OCI-LY7 (cell line): Measurements from ENCODE around the gene COL1A2. TPM values are rescaled to one million over a fixed set of nuclear protein-coding genes. Genes with fewer than 3 reads are reported as not detected.

Source experiments
- BruUV-seq: library from RNA; stranded (reverse); fragments of 400-500 nt; replicated peaks from 2 replicates; lab custom pipeline; 2021; lab: Mats Ljungman, UMichigan
- CTCF ChIA-PET: fragments of 300-600 bp; sonication (Branson Sonifier 250); formaldehyde crosslinking; loops from one replicate; lab custom pipeline; 2022; ENCODE audit warnings: antibody characterized with exemption; ENCODE audit not compliant: unreplicated experiment; lab: Charles Lee
- POLR2A ChIA-PET: fragments of 300-600 bp; sonication (Branson Sonifier 250); formaldehyde crosslinking; loops from one replicate; lab custom pipeline; 2022; ENCODE audit warnings: antibody characterized with exemption; lab: Charles Lee
- DNase-seq: peaks from one replicate; pipeline ENCODE4 v3.0.0-alpha.2; 2015; ENCODE audit warnings: low spot score
- H2AFZ ChIP-seq: fragments of 200-600 bp; sonication (generic), shearing (Covaris generic); 2 replicates; pipeline ENCODE4 v1.6.1; 2014; ENCODE audit warnings: mild to moderate bottlenecking, antibody characterized with exemption, low read length, moderate library complexity
- H3K27ac ChIP-seq: fragments of 200-600 bp; sonication (generic); 2 replicates; pipeline ENCODE4 v1.5.1; 2014; ENCODE audit warnings: mixed run types, low read depth, mild to moderate bottlenecking, moderate library complexity, low read length, inconsistent platforms; ENCODE audit not compliant: poor library complexity, severe bottlenecking
- H3K36me3 ChIP-seq: fragments of 200-600 bp; sonication (generic); 2 replicates; pipeline ENCODE4 v1.6.1; 2014; ENCODE audit warnings: mild to moderate bottlenecking, antibody characterized with exemption, low read length, moderate library complexity, mixed read lengths; ENCODE audit not compliant: insufficient read depth
- H3K4me1 ChIP-seq: fragments of 200-600 bp; sonication (generic); 2 replicates; pipeline ENCODE4 v1.5.1; 2014; ENCODE audit warnings: mild to moderate bottlenecking, low read length; ENCODE audit not compliant: insufficient read depth, poor library complexity, severe bottlenecking
- H3K4me2 ChIP-seq: fragments of 200-600 bp; sonication (generic); 2 replicates; pipeline ENCODE4 v1.6.1; 2014; ENCODE audit warnings: mild to moderate bottlenecking, low read length
- H3K4me3 ChIP-seq: fragments of 200-600 bp; sonication (generic); 2 replicates; pipeline ENCODE4 v1.5.1; 2014; ENCODE audit warnings: mild to moderate bottlenecking, low read depth, low read length; ENCODE audit not compliant: poor library complexity, severe bottlenecking
- H3K79me2 ChIP-seq: fragments of 200-600 bp; sonication (generic); 2 replicates; pipeline ENCODE4 v1.6.1; 2016; ENCODE audit warnings: low read depth, mild to moderate bottlenecking, low read length, moderate library complexity, mixed read lengths; ENCODE audit not compliant: insufficient read depth
- H3K9me2 ChIP-seq: fragments of 200-600 bp; sonication (generic); 2 replicates; pipeline ENCODE4 v1.6.1; 2016; ENCODE audit warnings: mild to moderate bottlenecking, low read length, mixed read lengths; ENCODE audit not compliant: insufficient read depth
- H3K9me3 ChIP-seq: fragments of 200-600 bp; sonication (generic); 2 replicates; pipeline ENCODE4 v1.6.1; 2014; ENCODE audit warnings: mild to moderate bottlenecking, mixed run types, low read length, mixed read lengths
- H4K20me1 ChIP-seq: fragments of 200-600 bp; sonication (generic); 2 replicates; pipeline ENCODE4 v1.6.1; 2014; ENCODE audit warnings: mild to moderate bottlenecking, antibody characterized with exemption, low read length, moderate library complexity, mixed read lengths; ENCODE audit not compliant: insufficient read depth
- EZH2phosphoT487 ChIP-seq: fragments of 200-600 bp; sonication (generic); IDR thresholded peaks from 2 replicates; pipeline ENCODE4 v1.6.1; 2018; ENCODE audit warnings: low read depth, borderline replicate concordance, mild to moderate bottlenecking, mixed run types, antibody characterized with exemption, low read length, moderate library complexity, mixed read lengths
- intact Hi-C: fragments of 100-400 bp; cut with micrococcal nuclease; formaldehyde crosslinking; loops from one replicate; pipeline ENCODE4 v1.10.0; 2022; ENCODE audit not compliant: unreplicated experiment
- total RNA-seq, 2 experiments: library from RNA; depleted of rRNA in 1 of 2; stranded (reverse); fragments of >200 nt in 1 of 2; shearing (Covaris generic) in 1 of 2; gene quantifications; 2 replicates each; pipeline ENCODE4 v1.2.3, GENCODE V29; 2014 to 2022
- TF ChIP-seq, protein P1 (sequence below): fragments of 200-600 bp; sonication (generic); conservative IDR thresholded peaks from 2 replicates; pipeline ENCODE4 v1.5.1; 2014; ENCODE audit warnings: mild to moderate bottlenecking, antibody characterized with exemption, low read length, moderate library complexity, mixed read lengths

COL1A2 gene
- total RNA-seq, 2 experiments from 2014 or later = not detected

GRCh38 chr7:94412762-94413322 is 18.1 kb downstream of the COL1A2 start:
- no peaks in the 10 kb centered on the region for H3K9me3 ChIP-seq
- H3K4me3 ChIP-seq = no peak overlapping the region
- H3K9me2 ChIP-seq = no peaks in the 10 kb centered on the region
- POLR2A ChIA-PET = no interaction called here
- H2AFZ ChIP-seq = no peak overlapping the region
- H3K27ac ChIP-seq = no peak overlapping the region
- no peak for TF ChIP-seq EZH2phosphoT487
- TF ChIP-seq, protein P1, sequence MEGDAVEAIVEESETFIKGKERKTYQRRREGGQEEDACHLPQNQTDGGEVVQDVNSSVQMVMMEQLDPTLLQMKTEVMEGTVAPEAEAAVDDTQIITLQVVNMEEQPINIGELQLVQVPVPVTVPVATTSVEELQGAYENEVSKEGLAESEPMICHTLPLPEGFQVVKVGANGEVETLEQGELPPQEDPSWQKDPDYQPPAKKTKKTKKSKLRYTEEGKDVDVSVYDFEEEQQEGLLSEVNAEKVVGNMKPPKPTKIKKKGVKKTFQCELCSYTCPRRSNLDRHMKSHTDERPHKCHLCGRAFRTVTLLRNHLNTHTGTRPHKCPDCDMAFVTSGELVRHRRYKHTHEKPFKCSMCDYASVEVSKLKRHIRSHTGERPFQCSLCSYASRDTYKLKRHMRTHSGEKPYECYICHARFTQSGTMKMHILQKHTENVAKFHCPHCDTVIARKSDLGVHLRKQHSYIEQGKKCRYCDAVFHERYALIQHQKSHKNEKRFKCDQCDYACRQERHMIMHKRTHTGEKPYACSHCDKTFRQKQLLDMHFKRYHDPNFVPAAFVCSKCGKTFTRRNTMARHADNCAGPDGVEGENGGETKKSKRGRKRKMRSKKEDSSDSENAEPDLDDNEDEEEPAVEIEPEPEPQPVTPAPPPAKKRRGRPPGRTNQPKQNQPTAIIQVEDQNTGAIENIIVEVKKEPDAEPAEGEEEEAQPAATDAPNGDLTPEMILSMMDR = no peak
- no peaks in the 10 kb centered on the region for H3K79me2 ChIP-seq
- CTCF ChIA-PET = no interaction called here
- no TSS peak for BruUV-seq
- H4K20me1 ChIP-seq = no peaks in the 10 kb centered on the region
- no peak for DNase-seq
- intact Hi-C loops = no loop called here
- H3K4me2 ChIP-seq = no peak overlapping the region
- no peaks in the 10 kb centered on the region for H3K4me1 ChIP-seq
- H3K36me3 ChIP-seq = no peaks in the 10 kb centered on the region

GRCh38 chr7:94414481-94414880 is 19.8 kb downstream of the COL1A2 start:
- Histone ChIP-seq H3K4me2 (no peak overlapping the region), H3K9me2 (no peaks in the 10 kb centered on the region), H3K36me3 (no peaks in the 10 kb centered on the region), H3K27ac (no peak overlapping the region), H4K20me1 (no peaks in the 10 kb centered on the region), H3K79me2 (no peaks in the 10 kb centered on the region), H3K9me3 (no peaks in the 10 kb centered on the region), H3K4me1 (no peaks in the 10 kb centered on the region), H3K4me3 (no peak overlapping the region), H2AFZ (no peak overlapping the region)
- intact Hi-C loops = no loop called here
- BruUV-seq = no TSS peak
- POLR2A ChIA-PET = no interaction called here
- TF ChIP-seq, protein P1 = no peak
- DNase-seq = no peak
- CTCF ChIA-PET = no interaction called here

- Histone ChIP-seq H3K9me2 (no peaks in the 10 kb centered on the region), H3K79me2 (no peaks in the 10 kb centered on the region), H3K4me1 (no peaks in the 10 kb centered on the region), H4K20me1 (no peaks in the 10 kb centered on the region), H3K27ac (no peak overlapping the region), H3K4me2 (no peak overlapping the region), H3K9me3 (no peaks in the 10 kb centered on the region), H2AFZ (no peak overlapping the region), H3K4me3 (no peak overlapping the region), H3K36me3 (no peaks in the 10 kb centered on the region)
- DNase-seq = no peak
- BruUV-seq = no TSS peak
- intact Hi-C loops = no loop called here
- ChIA-PET POLR2A (no interaction called here), CTCF (no interaction called here)
- TF ChIP-seq, protein P1 = no peak
- TF ChIP-seq EZH2phosphoT487 = no peak
Measured at GRCh38 chr7:94414980-94415379, 20.3 kb downstream of the COL1A2 start.
